ENCODE data around the gene SORBS1.

DNA sequence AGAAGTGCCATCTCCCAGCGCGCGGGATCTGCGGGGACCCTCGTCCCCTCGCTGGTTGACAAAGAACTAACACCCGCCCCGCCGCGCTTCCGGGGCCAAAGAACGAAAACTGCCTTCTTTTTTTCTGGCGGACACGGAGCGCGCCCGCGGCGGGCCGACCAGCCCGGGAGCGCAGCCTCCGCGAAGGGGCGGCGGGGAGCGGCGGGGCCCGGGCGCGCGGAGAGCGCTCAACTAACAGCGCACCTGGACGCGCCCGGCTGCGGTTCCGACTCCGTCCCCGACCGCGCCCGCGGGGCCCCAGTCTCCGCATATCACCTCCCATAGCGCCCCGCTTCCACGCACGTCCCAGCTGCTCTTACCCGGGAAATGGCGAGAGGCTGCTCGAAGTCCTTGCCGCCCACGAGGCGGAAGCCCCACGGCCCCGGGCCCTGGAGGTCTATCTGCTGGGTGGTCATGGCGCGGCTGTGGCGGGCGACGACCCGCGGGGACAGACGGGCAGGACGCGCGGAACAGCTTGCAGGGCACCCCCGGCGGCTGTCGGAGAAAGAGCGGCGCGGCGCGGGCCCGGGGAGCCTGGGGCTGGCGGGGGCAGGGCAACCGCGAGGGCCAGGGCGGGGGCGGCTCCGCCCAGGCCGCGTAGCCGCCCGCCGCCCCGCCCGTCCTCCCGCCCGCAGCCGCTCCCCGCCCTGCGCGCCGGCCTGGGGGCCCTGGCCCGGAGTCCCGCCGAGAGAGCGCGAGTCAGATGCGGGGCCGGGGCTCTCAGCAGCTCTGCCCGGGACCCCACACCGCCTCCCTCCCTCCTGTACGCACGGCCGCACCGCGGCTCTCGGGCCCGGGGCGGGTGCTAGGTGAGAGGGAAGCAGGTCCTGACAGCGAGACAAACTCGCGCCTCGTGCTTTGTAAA lies 270.5 kb downstream of the SORBS1 start, which contains the start of gene PDLIM1:
- TF ChIP-seq, protein P1, sequence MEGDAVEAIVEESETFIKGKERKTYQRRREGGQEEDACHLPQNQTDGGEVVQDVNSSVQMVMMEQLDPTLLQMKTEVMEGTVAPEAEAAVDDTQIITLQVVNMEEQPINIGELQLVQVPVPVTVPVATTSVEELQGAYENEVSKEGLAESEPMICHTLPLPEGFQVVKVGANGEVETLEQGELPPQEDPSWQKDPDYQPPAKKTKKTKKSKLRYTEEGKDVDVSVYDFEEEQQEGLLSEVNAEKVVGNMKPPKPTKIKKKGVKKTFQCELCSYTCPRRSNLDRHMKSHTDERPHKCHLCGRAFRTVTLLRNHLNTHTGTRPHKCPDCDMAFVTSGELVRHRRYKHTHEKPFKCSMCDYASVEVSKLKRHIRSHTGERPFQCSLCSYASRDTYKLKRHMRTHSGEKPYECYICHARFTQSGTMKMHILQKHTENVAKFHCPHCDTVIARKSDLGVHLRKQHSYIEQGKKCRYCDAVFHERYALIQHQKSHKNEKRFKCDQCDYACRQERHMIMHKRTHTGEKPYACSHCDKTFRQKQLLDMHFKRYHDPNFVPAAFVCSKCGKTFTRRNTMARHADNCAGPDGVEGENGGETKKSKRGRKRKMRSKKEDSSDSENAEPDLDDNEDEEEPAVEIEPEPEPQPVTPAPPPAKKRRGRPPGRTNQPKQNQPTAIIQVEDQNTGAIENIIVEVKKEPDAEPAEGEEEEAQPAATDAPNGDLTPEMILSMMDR (IDR thresholded peaks at IDR 0.05): peak in 1 of 3 experiments; percentile 25
- TF ChIP-seq POLR2A (IDR thresholded peaks at IDR 0.05): peak in 1 of 2 donors; percentile 86
